ENCODE data around the gene GTPBP4. TPM values are rescaled to one million over a fixed set of nuclear protein-coding genes. Genes with fewer than 3 reads are reported as not detected.
A peak's percentile ranks its signal among the peaks of the same experiment; 100 is the strongest.

The GTPBP4 gene
- total and polyA plus RNA-seq, 9 of the 15 experiments (the other 6 are each of a cell fraction or from before 2014, with no cell fraction given) = 79.0 to 155 (median 128) TPM

GRCh38 chr10:987870-988666 is at the start of gene GTPBP4 (continued):
- TF ChIP-seq, protein P1, sequence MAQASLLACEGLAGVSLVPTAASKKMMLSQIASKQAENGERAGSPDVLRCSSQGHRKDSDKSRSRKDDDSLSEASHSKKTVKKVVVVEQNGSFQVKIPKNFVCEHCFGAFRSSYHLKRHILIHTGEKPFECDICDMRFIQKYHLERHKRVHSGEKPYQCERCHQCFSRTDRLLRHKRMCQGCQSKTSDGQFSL (CRISPR knock-in tag; IDR thresholded peaks at IDR 0.05) = peak; percentile 41; the same call in 1 of the 2 replicates
- TF ChIP-seq, protein P1 (tag; IDR thresholded peaks at IDR 0.05) = no peak
- no peak for TF ChIP-seq E2F3 (CRISPR knock-in tag; IDR thresholded peaks at IDR 0.05)
- 0 out of 2 replicates have a peak, but pooled peaks have one; percentile 38 for TF ChIP-seq MTA1 (IDR thresholded peaks at IDR 0.05; ENCODE audit: borderline replicate concordance)
- peak; percentile 98 for TF ChIP-seq MYC (IDR thresholded peaks at IDR 0.05; ENCODE audit: low read depth, low read length)
- TF ChIP-seq MYC (CRISPR knock-in tag; IDR thresholded peaks at IDR 0.05; ENCODE audit: borderline replicate concordance, low read depth) = peak; percentile 97
- TF ChIP-seq ZNF232 (CRISPR knock-in tag; IDR thresholded peaks at IDR 0.05) = no peak
- TF ChIP-seq KAT8 (IDR thresholded peaks at IDR 0.05; ENCODE audit: low read depth) = no peak
- TF ChIP-seq, protein P2, sequence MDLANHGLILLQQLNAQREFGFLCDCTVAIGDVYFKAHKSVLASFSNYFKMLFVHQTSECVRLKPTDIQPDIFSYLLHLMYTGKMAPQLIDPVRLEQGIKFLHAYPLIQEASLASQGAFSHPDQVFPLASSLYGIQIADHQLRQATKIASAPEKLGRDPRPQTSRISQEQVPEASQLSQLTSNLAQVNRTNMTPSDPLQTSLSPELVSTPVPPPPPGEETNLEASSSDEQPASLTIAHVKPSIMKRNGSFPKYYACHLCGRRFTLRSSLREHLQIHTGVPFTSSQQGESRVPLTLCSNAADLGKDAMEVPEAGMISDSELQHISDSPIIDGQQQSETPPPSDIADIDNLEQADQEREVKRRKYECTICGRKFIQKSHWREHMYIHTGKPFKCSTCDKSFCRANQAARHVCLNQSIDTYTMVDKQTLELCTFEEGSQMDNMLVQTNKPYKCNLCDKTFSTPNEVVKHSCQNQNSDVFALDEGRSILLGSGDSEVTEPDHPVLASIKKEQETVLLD (IDR thresholded peaks at IDR 0.05) = 0 out of 2 replicates have a peak, but pooled peaks have one; percentile 10
- TF ChIP-seq SIRT6 (IDR thresholded peaks at IDR 0.05; ENCODE audit: low read depth, low read length) = no peak
- no peak for TF ChIP-seq ZNF253 (CRISPR knock-in tag; conservative IDR thresholded peaks at IDR 0.05)
- no peak for TF ChIP-seq ZNF282 (CRISPR knock-in tag; IDR thresholded peaks at IDR 0.05)
- peak; percentile 79 for TF ChIP-seq MXD1 (CRISPR knock-in tag; IDR thresholded peaks at IDR 0.05; ENCODE audit: borderline replicate concordance, poor library complexity, severe bottlenecking)
- no peak for TF ChIP-seq ZBED1 (IDR thresholded peaks at IDR 0.05)
- TF ChIP-seq ZFP1 (CRISPR knock-in tag; IDR thresholded peaks at IDR 0.05) = no peak
- TF ChIP-seq EWSR1 (IDR thresholded peaks at IDR 0.05; ENCODE audit: borderline replicate concordance, low read depth, partially characterized antibody) = no peak
- TF ChIP-seq TAF1 (IDR thresholded peaks at IDR 0.05; ENCODE audit: control insufficient read depth, extremely low read depth, insufficient read depth, low read length, severe bottlenecking) = peak; percentile 80
- no peak for TF ChIP-seq FOXK1 (CRISPR knock-in tag; IDR thresholded peaks at IDR 0.05; ENCODE audit: borderline replicate concordance)
- TF ChIP-seq SMARCA5 (IDR thresholded peaks at IDR 0.05) = no peak
- no peak for TF ChIP-seq CEBPB (tag; IDR thresholded peaks at IDR 0.05)
- TF ChIP-seq, protein P3, sequence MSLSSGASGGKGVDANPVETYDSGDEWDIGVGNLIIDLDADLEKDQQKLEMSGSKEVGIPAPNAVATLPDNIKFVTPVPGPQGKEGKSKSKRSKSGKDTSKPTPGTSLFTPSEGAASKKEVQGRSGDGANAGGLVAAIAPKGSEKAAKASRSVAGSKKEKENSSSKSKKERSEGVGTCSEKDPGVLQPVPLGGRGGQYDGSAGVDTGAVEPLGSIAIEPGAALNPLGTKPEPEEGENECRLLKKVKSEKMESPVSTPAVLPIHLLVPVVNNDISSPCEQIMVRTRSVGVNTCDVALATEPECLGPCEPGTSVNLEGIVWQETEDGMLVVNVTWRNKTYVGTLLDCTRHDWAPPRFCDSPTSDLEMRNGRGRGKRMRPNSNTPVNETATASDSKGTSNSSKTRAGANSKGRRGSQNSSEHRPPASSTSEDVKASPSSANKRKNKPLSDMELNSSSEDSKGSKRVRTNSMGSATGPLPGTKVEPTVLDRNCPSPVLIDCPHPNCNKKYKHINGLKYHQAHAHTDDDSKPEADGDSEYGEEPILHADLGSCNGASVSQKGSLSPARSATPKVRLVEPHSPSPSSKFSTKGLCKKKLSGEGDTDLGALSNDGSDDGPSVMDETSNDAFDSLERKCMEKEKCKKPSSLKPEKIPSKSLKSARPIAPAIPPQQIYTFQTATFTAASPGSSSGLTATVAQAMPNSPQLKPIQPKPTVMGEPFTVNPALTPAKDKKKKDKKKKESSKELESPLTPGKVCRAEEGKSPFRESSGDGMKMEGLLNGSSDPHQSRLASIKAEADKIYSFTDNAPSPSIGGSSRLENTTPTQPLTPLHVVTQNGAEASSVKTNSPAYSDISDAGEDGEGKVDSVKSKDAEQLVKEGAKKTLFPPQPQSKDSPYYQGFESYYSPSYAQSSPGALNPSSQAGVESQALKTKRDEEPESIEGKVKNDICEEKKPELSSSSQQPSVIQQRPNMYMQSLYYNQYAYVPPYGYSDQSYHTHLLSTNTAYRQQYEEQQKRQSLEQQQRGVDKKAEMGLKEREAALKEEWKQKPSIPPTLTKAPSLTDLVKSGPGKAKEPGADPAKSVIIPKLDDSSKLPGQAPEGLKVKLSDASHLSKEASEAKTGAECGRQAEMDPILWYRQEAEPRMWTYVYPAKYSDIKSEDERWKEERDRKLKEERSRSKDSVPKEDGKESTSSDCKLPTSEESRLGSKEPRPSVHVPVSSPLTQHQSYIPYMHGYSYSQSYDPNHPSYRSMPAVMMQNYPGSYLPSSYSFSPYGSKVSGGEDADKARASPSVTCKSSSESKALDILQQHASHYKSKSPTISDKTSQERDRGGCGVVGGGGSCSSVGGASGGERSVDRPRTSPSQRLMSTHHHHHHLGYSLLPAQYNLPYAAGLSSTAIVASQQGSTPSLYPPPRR (CRISPR knock-in tag; IDR thresholded peaks at IDR 0.05; ENCODE audit: borderline replicate concordance) = no peak

Measured in K562 (cell line).